Neuron (in vitro differentiated cells): ENCODE results near the gene RNF149.
"Not testable (repeated sequence)": the region's sequence is repeated elsewhere in the genome, so short reads cannot be mapped to it uniquely, and the experiment has no call there.

Experiments used
- H2AFZ ChIP-seq: one replicate; pipeline ENCODE4 v1.6.1; 2013; ENCODE audit warnings: low read depth, mild to moderate bottlenecking, inconsistent platforms, low read length, moderate library complexity
- H3K27me3 ChIP-seq: one replicate; pipeline ENCODE4 v1.6.1; 2013; ENCODE audit warnings: low read length; ENCODE audit not compliant: insufficient read depth
- H3K36me3 ChIP-seq: one replicate; pipeline ENCODE4 v1.6.1; 2013; ENCODE audit warnings: low read length; ENCODE audit not compliant: insufficient read depth
- H3K4me1 ChIP-seq: one replicate; pipeline ENCODE4 v1.6.1; 2013; ENCODE audit warnings: low read length; ENCODE audit not compliant: insufficient read depth
- H3K4me3 ChIP-seq: 2 replicates; pipeline ENCODE4 v1.5.1; 2013; ENCODE audit warnings: mild to moderate bottlenecking, low read length, moderate library complexity
- H3K9me3 ChIP-seq: one replicate; pipeline ENCODE4 v1.6.1; 2013; ENCODE audit warnings: low read length

RNF149 gene

GRCh38 chr2:101239760-101240118, 68.8 kb downstream of the RNF149 start:
- not testable (repeated sequence) for H3K36me3 ChIP-seq, H3K4me3 ChIP-seq, H3K27me3 ChIP-seq, H3K9me3 ChIP-seq, H2AFZ ChIP-seq, H3K4me1 ChIP-seq

GRCh38 chr2:101238930-101239759, 69.4 kb downstream of the RNF149 start:
- Histone ChIP-seq H2AFZ (no peak overlapping the region), H3K36me3 (no peaks in the 10 kb centered on the region), H3K27me3 (no peaks in the 10 kb centered on the region), H3K4me3 (no peak overlapping the region), H3K4me1 (no peaks in the 10 kb centered on the region), H3K9me3 (no peaks in the 10 kb centered on the region)

GRCh38 chr2:101237944-101238343, 70.6 kb downstream of the RNF149 start:
- H3K4me1 ChIP-seq, H3K9me3 ChIP-seq, H3K36me3 ChIP-seq, H2AFZ ChIP-seq, H3K4me3 ChIP-seq, H3K27me3 ChIP-seq: not testable (repeated sequence)

GRCh38 chr2:101235956-101236355, 72.5 kb downstream of the RNF149 start:
- not testable (repeated sequence) for H3K9me3 ChIP-seq, H2AFZ ChIP-seq, H3K27me3 ChIP-seq, H3K4me3 ChIP-seq, H3K4me1 ChIP-seq, H3K36me3 ChIP-seq

GRCh38 chr2:101234169-101234938, 74.1 kb downstream of the RNF149 start:
- no peaks in the 10 kb centered on the region for H3K36me3 ChIP-seq
- H3K27me3 ChIP-seq = no peaks in the 10 kb centered on the region
- H2AFZ ChIP-seq = no peak overlapping the region
- no peaks in the 10 kb centered on the region for H3K9me3 ChIP-seq
- H3K4me1 ChIP-seq = no peaks in the 10 kb centered on the region
- no peak overlapping the region for H3K4me3 ChIP-seq

- Histone ChIP-seq H2AFZ (no peak overlapping the region), H3K27me3 (no peaks in the 10 kb centered on the region), H3K4me1 (no peaks in the 10 kb centered on the region), H3K36me3 (no peaks in the 10 kb centered on the region), H3K4me3 (no peak overlapping the region), H3K9me3 (no peaks in the 10 kb centered on the region)
Observed at GRCh38 chr2:101232770-101233169, 75.7 kb downstream of the RNF149 start.

GRCh38 chr2:101231937-101232730, 76.4 kb downstream of the RNF149 start:
- H3K4me3 ChIP-seq = no peak overlapping the region

GRCh38 chr2:101231240-101231639, 77.3 kb downstream of the RNF149 start:
- Histone ChIP-seq H3K9me3 (no peaks in the 10 kb centered on the region), H3K4me1 (no peaks in the 10 kb centered on the region), H3K4me3 (no peak overlapping the region), H3K36me3 (no peaks in the 10 kb centered on the region), H2AFZ (no peak overlapping the region), H3K27me3 (no peaks in the 10 kb centered on the region)

More at GRCh38 chr2:101231937-101232730, 76.4 kb downstream of the RNF149 start:
- Histone ChIP-seq H3K4me1 (no peaks in the 10 kb centered on the region), H3K9me3 (no peaks in the 10 kb centered on the region), H3K27me3 (no peaks in the 10 kb centered on the region), H3K36me3 (no peaks in the 10 kb centered on the region), H2AFZ (no peak overlapping the region)

- H3K27me3 ChIP-seq = no peaks in the 10 kb centered on the region
Observed at GRCh38 chr2:101230541-101231001, 77.9 kb downstream of the RNF149 start.

More at GRCh38 chr2:101230541-101231001, 77.9 kb downstream of the RNF149 start:
- Histone ChIP-seq H2AFZ (no peak overlapping the region), H3K36me3 (no peaks in the 10 kb centered on the region), H3K9me3 (no peaks in the 10 kb centered on the region), H3K4me3 (no peak overlapping the region), H3K4me1 (no peaks in the 10 kb centered on the region)
